H1 (cell line): ENCODE results near the gene FRMD4A. TPM values are rescaled to one million over a fixed set of nuclear protein-coding genes. Genes with fewer than 3 reads are reported as not detected.

Experiments
- SAP30 ChIP-seq: fragments of 300-600 bp; sonication (generic); IDR thresholded peaks from 2 replicates; pipeline ENCODE4 v1.7.1; 2012; ENCODE audit warnings: low read length, moderate library complexity, mild to moderate bottlenecking, inconsistent platforms; ENCODE audit not compliant: insufficient read depth, insufficient replicate concordance
- TAF7 ChIP-seq: optimal IDR thresholded peaks from 2 replicates; pipeline ENCODE3; 2011; ENCODE audit warnings: low read depth, mild to moderate bottlenecking, inconsistent platforms, low read length, moderate library complexity, borderline replicate concordance
- polyA plus RNA-seq, 7 experiments: library from polyadenylated mRNA; depleted of rRNA in 3 of 7; stranded (reverse) in 5 of 7; unstranded in 2 of 7; fragments of >200 nt in 5 of 7; fragments of 200-250 nt in 2 of 7; gene quantifications; 1 replicate in 5 of 7; 2 replicates in 1 of 7; 4 replicates in 1 of 7; pipeline versions ENCODE4 v1.2.1 to v1.2.3, GENCODE V29; 2011 to 2013; ENCODE audit warnings: missing spikeins in 2 of 7, mixed read lengths in 2 of 7
- total RNA-seq: library from RNA; stranded (reverse); fragmentation: NEBNext Ultra II Directional; extraction: Animal tissue kit (Norgen Biotek cat#: 25700); gene quantifications from 2 replicates; pipeline ENCODE4 v1.2.1, GENCODE V29; 2021

FRMD4A gene
- total and polyA plus RNA-seq, 2 of the 8 experiments (the other 6 are each of a cell fraction or from before 2014, with no cell fraction given) = 38.6 to 39.6 TPM

DNA sequence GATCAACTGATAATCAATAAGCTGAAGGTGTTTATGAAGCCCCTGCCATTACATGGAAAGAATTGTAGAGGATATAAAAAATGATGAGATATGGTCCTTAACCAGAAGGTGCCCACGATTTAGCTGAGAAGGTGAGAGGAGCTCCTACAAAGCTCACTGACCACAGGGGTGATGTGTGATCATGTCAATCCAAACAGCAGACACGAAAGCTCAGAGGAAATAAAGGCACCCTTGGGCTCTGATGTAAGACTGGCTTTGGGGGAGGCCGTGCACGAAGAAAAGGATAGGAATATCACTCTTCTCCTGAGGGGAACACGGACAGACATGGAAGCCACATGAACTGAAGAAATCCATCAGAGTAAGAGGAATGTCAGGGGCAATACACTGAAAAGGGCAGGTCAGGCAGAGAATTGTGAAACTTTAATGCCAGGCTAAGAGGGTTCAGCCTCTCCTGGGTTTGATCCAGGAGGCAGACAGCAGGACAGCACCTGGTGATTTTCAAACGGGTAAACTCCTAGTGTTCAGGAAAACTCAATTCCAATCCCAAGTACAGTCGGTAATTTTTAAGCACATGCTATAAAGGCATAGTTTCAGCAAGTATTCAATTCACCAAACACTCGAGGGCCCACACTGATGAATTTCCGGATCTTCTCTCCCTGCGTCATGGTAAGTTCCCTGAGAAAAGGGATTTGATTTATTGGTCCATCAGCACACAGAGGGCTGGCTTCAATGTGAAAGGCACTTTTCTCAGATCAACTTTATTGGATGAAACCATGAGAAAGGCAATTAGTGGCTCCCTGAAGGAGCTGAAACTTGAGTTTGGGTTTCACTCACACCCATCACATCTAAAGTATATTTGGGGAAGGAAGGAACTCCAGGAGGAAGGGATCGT is 580.2 kb downstream of the FRMD4A start (continued):
- no peak for TF ChIP-seq SAP30
- no peak for TF ChIP-seq TAF7
- TF ChIP-seq, all 59 proteins: peak for 0
